ENCODE measurements around the gene OR14C36. TPM values are rescaled to one million over a fixed set of nuclear protein-coding genes. Genes with fewer than 3 reads are reported as not detected.

OR14C36 gene
- total RNA-seq, 2 experiments from 2014 or later, result not detected

- Mint-ChIP-seq H3K27me3 (ENCODE audit: low read depth) (no peaks in the 10 kb centered on the region), H3K4me3 (no peak within 1 kb of the TSS), H3K27ac (no peak within 1 kb of the TSS), H3K36me3 (ENCODE audit: low read depth) (no peaks in the 10 kb centered on the region), H3K9me3 (no peaks in the 10 kb centered on the region), H3K4me1 (ENCODE audit: low read depth) (peaks cover 8% of the 10 kb centered on the region)
- no peak for DNase-seq
- intact Hi-C loops (cut with micrococcal nuclease), result no loop called here
- CTCF ChIA-PET, result no interaction called here
Observed at GRCh38 chr1:248375446-248375845, 26.9 kb downstream of the OR14C36 start, which contains the start of gene OR2T6. TSS of gene OR2T6 (plus strand) at chr1:248375746. CDS start at chr1:248387609, 11,863 bp downstream.

DNA sequence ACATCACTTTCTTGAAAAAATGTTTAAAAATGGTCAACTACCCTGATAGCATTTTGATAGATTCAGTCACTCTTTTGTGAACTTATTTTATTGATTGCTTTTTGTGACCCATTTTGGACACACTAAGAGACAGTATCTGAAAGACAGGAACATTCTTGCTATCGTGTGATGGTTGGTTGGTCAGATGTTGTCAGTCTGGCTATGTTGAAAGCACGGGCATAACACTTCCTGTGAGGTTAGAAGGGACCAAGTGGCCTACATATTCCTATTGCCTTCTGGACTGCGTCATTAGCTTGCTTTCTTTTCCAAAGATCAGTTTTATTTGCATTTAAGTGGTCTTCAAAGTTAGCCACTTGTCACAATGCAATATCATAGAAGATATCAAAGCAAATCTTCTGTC is 28.3 kb downstream of the OR14C36 start:
- Mint-ChIP-seq H3K36me3 (ENCODE audit: low read depth) (no peaks in the 10 kb centered on the region), H3K4me1 (ENCODE audit: low read depth) (peaks cover 8% of the 10 kb centered on the region), H3K27ac (no peak overlapping the region), H3K9me3 (no peaks in the 10 kb centered on the region), H3K4me3 (no peak overlapping the region), H3K27me3 (ENCODE audit: low read depth) (no peaks in the 10 kb centered on the region)
- CTCF ChIA-PET, result interaction anchor here (0.5 kb wide), 1 partner anchor 225 kb away, joined by 3 read pairs; no protein-coding TSS in a partner anchor
- no peak for DNase-seq
- intact Hi-C loops (cut with micrococcal nuclease), result no loop called here

GRCh38 chr1:248380854-248381253 is 32.3 kb downstream of the OR14C36 start:
- Mint-ChIP-seq H3K36me3 (ENCODE audit: low read depth) (no peaks in the 10 kb centered on the region), H3K27me3 (ENCODE audit: low read depth) (no peaks in the 10 kb centered on the region), H3K27ac (no peak overlapping the region), H3K4me1 (ENCODE audit: low read depth) (no peaks in the 10 kb centered on the region), H3K4me3 (no peak overlapping the region), H3K9me3 (no peaks in the 10 kb centered on the region)
- intact Hi-C loops (cut with micrococcal nuclease), result no loop called here
- no peak for DNase-seq
- CTCF ChIA-PET, result no interaction called here

- Mint-ChIP-seq H3K27ac (no peak overlapping the region), H3K4me1 (ENCODE audit: low read depth) (no peaks in the 10 kb centered on the region), H3K9me3 (no peaks in the 10 kb centered on the region), H3K27me3 (ENCODE audit: low read depth) (peaks cover 5% of the 10 kb centered on the region), H3K4me3 (no peak overlapping the region), H3K36me3 (ENCODE audit: low read depth) (no peaks in the 10 kb centered on the region)
- CTCF ChIA-PET, result no interaction called here
- no peak for DNase-seq
- intact Hi-C loops (cut with micrococcal nuclease), result no loop called here
Observed at GRCh38 chr1:248388426-248388825, 39.9 kb downstream of the OR14C36 start.

- H3K4me3 Mint-ChIP-seq, result no peak overlapping the region
- no peaks in the 10 kb centered on the region for H3K4me1 Mint-ChIP-seq (ENCODE audit: low read depth)
- peaks cover 8% of the 10 kb centered on the region for H3K27me3 Mint-ChIP-seq (ENCODE audit: low read depth)
- no peak for DNase-seq
- H3K36me3 Mint-ChIP-seq (ENCODE audit: low read depth), result peaks cover 1% of the 10 kb centered on the region
- CTCF ChIA-PET, result no interaction called here
- H3K27ac Mint-ChIP-seq, result no peak overlapping the region
- peaks cover 3% of the 10 kb centered on the region for H3K9me3 Mint-ChIP-seq
- intact Hi-C loops (cut with micrococcal nuclease), result no loop called here
Observed at GRCh38 chr1:248393050-248393449, 44.5 kb downstream of the OR14C36 start.

Other genes with a start within 250 kb of the OR14C36 start
- gene OR2M5, start 203.6 kb upstream of the OR14C36 start, total RNA-seq, result not detected
- gene OR2M2, start 174.0 kb upstream of the OR14C36 start, total RNA-seq, result not detected
- gene OR2M3, start 151.5 kb upstream of the OR14C36 start, total RNA-seq, result not detected
- gene OR2M4, start 117.4 kb upstream of the OR14C36 start, total RNA-seq, result not detected
- not detected for gene OR2T33, start 70.8 kb upstream of the OR14C36 start, total RNA-seq
- gene OR2T12, start 45.4 kb upstream of the OR14C36 start, total RNA-seq, result not detected
- gene OR2M7, start 24.2 kb upstream of the OR14C36 start, total RNA-seq, result not detected
- not detected for gene OR2T4, start 12.9 kb downstream of the OR14C36 start, total RNA-seq
- gene OR2T6, start 27.0 kb downstream of the OR14C36 start, total RNA-seq, result not detected
- gene OR2T1, start 54.3 kb downstream of the OR14C36 start, total RNA-seq, result not detected
- gene OR2T2, start 96.9 kb downstream of the OR14C36 start, total RNA-seq, result not detected
- not detected for gene OR2T3, start 124.6 kb downstream of the OR14C36 start, total RNA-seq
- gene OR2T5, start 139.8 kb downstream of the OR14C36 start, total RNA-seq, result not detected
- gene OR2G6, start 159.3 kb downstream of the OR14C36 start, total RNA-seq, result not detected
- gene OR2T29, start 214.0 kb downstream of the OR14C36 start, total RNA-seq, result not detected
- gene OR2T34, start 226.0 kb downstream of the OR14C36 start, total RNA-seq, result not detected
- not detected for gene OR2T10, start 248.9 kb downstream of the OR14C36 start, total RNA-seq